GM12864 (cell line): ENCODE measurements around the gene DUS2.
"Not testable (repeated sequence)": the region's sequence is repeated elsewhere in the genome, so short reads cannot be mapped to it uniquely, and the experiment has no call there.

Source experiments
- DNase-seq: peaks from one replicate; pipeline ENCODE4 v3.0.0-alpha.2; 2011; ENCODE audit warnings: low read depth
- H3K4me3 ChIP-seq: 2 replicates; pipeline ENCODE4 v1.5.1; 2011; ENCODE audit warnings: mild to moderate bottlenecking, low read depth, low read length, control low read depth
- CTCF ChIP-seq: IDR thresholded peaks from 2 replicates; pipeline ENCODE4 v1.5.1; 2011; ENCODE audit warnings: low read depth, mild to moderate bottlenecking, moderate library complexity, low read length, control low read depth, inconsistent platforms; ENCODE audit errors: missing control alignments

Gene DUS2

DNA sequence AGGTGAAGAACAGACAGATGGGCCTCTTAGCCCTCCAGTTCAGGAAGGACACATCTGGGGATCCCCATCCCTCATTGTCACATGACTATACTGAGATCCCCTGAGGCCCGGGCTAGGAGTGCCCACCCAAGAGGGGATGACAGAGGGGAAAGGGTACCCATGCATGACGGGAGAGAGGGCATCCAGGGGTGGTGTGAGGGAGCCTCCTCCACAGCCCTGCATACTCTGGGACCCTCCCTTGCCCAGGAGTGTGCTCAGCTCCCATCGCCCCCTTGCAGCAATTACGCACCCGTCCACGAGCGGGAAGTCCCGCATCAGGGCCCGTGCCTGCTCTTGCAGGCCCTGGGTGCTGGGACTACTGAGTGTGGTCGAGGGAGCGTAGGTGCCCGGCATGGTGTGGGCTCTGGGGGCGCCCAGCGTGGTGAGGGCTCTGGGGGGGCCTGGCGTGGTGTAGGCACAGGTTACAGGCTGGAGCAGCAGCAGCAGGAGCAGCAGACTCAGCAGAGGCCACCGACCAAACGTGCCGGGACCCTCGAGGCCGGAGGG, 30.4 kb upstream of the DUS2 start:
- DNase-seq = no peak
- TF ChIP-seq CTCF = no peak
- H3K4me3 ChIP-seq = no peak overlapping the region

DNA sequence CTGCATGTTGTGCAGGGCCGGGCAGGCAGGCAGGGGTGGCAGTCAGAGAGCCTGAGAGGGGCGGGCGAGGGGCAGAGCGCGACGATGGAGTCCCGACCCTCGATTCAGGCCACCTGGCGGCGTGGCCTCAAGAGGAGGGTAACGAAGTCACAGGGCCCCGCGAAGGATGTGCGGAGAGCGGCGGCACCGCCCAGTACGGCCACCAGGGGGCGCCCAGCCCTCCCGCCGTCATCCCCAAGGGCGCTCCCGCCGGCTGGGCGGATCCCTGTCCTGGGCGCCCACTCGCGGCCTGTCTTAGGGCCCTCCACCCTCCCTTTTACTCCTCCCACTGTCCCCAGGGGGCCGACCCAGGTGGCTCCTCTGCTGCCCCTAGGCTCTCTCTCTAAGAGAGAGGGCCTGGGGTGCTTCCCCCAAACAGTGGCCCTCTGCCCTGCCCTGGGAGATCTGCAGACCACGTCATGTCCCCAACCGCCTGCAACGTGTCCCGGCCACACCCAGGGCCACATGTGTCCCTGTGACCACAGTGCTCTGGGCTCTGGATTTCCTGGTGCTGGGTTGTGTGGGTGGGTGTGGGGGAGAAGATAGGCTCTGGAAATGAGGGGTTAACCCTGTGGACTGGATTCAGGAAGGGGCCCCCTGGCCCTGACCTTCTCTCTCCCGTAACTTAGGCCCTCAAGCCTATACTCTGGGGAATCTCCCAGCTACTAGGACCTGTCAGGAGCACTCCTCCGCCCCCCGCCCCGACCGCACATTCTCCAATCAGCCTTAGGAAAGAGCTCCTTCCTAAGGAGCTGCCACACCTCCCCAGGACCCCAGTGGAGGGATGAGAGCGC, 29.7 kb upstream of the DUS2 start:
- peak; percentile 94 for TF ChIP-seq CTCF
- peak overlapping the region; percentile 6; the same call in 1 of the 2 replicates for H3K4me3 ChIP-seq
- no peak for DNase-seq

GRCh38 chr16:67994040-67994408, 29.1 kb upstream of the DUS2 start:
- not testable (repeated sequence) for H3K4me3 ChIP-seq, DNase-seq

DNA sequence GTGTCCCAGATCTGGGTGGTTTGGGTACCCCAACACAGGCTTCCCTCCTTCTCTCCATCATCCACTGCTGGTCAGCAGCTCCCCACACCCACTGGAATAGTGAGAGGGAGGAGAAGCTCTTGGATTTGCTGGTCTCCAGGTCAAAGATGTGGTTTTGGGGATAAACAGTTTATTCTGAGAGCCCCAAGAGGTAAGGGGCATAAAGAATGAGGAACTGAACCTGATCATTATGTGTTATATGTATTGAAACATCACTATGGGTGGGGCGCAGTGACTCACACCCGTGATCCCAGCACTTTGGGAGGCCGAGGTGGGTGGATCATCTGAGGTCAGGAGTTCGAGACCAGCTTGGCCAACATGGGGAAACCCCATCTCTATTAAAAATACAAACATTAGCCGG, 27.7 kb upstream of the DUS2 start:
- no peak for TF ChIP-seq CTCF
- H3K4me3 ChIP-seq = no peak overlapping the region
- DNase-seq = no peak

GRCh38 chr16:67996666-67997065, 26.4 kb upstream of the DUS2 start:
- DNase-seq = no peak
- no peak for TF ChIP-seq CTCF
- H3K4me3 ChIP-seq = no peak overlapping the region

DNA sequence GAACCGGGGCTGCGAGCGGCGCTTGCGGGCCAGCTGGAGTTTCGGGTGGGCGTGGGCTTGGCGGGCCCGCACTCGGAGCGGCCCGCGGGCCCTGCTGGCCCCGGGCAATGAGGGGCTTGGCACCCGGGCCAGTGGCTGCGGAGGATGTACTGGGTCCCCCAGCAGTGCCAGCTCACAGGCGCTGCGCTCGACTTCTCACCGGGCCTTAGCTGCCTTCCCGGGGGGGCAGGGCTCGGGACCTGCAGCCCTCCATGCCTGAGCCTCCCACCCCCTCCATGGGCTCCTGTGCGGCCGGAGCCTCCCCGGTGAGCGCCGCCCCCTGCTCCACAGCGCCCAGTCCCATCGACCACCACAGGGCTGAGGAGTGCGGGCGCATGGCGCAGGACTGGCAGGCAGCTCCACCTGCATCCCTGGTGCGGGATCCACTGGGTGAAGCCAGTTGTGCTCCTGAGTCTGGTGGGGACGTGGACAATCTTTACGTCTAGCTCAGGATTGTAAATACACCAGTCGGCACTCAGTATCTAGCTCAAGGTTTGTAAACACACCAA, 24.8 kb upstream of the DUS2 start:
- not testable (repeated sequence) for H3K4me3 ChIP-seq, DNase-seq

- H3K4me3 ChIP-seq = peak within 1 kb of the TSS; percentile 6
- not testable (repeated sequence) for DNase-seq
These were observed 24.1 kb upstream of the DUS2 start, which contains the start of gene DPEP2 for GRCh38 chr16:67998779-67999688. DPEP2 (minus strand) TSS chr16:67999484; CDS start chr16:67993212, 6,272 bp downstream.

- no peak for TF ChIP-seq CTCF
- no peak for DNase-seq
- no peak overlapping the region for H3K4me3 ChIP-seq
These were observed 23.1 kb upstream of the DUS2 start for GRCh38 chr16:67999985-68000384.
